Bone marrow (tissue), 2 donors: ENCODE data around the gene EPS8L3.
A peak's percentile ranks its signal among the peaks of the same experiment; 100 is the strongest.

Experiments
- DNase-seq, 2 donors: peaks; one replicate each; lab custom pipeline; 2025; lab: John Stamatoyannopoulos, UW

Gene EPS8L3

DNA sequence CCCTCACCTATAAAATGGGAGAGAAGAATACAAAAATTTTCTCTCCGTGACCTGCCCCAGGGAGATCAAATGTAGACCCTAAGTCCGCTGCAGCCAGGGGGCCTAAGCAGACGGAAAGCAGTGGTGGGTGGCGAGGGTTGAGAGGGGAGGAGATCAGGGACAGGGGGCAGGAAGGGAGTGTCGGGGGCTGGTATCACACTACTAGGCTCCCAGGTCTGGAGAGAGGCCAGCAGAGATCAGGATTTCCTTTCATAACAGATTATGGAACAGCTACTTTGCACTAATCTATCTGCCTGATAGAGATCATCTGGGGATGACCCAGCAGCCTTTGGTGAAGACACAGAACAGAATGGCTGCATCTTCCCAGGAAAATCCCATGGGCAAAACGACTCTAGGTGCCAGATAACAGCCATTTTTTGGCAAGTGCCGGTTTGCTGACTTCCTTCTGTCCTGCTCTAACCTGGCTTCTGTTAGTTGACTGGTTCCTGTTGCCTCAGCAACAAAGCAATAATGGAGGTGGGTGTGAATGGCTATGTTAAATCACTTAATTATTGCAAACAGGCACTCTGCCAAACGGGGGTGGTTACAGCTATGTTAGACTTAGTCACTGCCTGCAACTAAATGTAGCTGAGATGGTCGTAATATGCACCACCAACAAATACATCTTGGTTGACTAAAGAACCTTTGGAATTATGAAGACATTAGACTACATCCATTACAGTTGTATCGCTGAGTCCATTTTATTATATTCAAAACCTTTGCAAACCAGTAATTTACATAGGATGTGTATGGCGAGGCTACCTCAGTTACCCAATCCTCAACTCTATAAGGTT lies 30.0 kb upstream of the EPS8L3 start:
- peak in 1 of 2 donors; percentile 61 for DNase-seq

DNA sequence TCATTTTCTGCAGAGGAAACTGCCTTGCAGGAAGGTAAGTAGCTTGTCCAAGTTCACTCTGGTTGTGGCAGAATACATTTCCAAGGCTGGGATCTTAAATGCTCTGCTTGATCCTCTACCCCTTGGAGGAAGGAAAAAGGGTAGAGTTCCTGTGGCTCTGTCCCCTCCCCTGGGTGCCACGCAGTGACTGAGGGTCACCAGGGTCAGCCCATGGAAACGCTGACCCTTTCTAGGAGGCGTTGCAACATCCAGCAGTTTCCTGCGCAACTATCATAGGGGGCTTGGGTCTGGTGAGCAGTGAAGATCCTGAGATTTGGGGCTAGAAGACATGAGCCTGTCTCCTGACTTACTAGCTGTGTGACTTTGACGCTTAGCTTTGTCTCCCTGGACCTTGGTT lies 29.4 kb upstream of the EPS8L3 start:
- DNase-seq, result no peak

DNA sequence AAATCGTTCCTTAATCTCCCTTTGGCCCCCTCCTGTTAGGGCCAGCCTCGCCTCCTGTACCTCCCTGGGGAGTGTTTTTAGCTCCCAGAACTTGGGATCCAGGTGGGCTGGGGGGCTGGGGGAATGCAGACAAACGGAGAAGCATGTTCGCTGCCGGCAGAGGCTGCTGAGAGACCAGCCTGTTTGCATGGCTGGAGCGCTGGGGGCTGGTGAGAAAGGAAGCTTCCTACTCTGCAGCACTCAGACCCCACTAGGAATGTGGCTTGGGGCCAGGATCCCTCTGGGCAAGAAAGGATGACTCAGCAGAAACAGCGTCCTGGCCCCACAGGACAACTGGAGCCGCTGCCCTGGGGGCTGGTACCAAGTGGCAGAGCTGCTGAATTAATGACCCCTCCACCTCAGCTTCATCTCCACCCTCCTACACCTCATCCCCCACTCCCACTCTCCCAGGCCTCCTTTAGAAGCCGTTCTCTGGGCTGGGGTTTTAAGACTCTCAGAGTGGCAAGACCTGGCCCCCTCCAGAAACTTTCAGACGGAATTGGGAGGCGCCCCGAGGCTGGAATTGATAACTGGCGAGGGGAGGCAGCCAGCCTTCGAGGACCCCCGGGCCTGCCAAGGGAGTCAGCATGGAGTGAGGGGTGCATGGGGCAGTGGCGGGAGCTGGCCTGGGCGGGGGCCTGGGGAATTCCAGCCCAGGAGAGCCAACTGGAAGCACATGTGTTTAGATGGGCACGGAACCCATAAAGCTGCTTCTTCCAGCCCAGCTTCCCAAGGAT lies 28.5 kb upstream of the EPS8L3 start:
- DNase-seq, result no peak

DNA sequence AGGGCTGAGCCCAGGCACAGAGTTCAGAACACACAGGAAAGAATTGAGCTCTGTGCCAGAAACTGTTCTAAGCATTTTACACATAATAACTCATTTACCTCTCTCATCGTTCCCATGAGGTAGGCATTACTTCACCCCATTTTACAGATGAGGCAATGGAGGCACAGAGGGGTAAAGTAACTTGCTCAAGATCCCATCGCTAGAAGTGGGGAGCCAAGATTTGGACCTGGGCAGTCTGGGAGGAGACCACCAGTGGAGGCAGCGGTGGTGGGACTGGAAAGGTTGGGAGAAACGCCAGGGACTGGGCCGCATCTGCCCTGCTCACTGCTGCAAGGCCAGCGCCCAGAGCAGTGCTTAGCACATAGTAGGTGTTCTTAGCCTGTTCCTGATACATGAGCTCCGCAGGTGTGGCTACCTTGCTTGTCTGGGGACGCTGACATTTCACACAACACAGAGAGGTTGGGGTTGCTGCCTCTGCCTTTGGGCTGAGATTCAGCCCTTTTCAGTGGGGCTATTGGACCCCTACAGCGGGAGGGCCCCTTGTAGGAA lies 27.8 kb upstream of the EPS8L3 start:
- no peak for DNase-seq

DNA sequence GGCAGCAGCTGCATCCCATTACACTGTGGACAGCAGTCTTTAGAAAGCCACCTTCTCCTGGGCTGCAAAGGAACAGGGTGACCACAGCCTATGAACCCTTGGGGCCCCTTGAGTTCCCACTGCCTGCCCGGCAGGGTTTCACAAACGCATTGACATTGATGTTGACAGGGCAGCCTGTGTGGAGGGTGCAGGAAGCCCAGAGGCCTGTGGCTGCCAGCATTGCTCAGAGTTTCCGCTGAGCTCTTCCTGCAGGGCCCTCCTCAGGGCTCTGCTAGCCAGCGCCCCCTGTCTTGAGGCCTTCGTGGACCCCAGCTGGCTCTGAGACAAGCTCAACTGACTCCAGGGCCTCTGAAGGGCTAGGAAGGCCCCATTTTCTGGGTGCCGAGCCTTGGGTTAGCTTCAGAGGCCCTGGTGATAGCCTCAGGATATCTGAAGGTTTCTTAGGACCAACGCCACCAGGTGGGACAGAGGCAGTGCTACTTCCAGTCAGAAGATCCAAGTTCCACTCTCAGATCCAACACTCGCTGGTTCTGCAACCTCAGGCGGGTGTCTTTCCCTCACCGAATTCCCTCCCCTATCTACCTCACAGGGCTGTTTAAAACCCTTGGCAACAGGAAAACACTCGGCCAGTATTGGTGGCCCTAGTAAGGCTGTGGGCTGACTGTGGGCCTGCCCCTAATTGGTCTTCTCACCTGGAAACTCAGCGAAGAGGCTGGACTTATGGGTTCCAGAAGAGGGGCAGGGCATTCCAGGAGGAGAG lies 27.2 kb upstream of the EPS8L3 start:
- peak; percentile 46 to 91 for DNase-seq

DNA sequence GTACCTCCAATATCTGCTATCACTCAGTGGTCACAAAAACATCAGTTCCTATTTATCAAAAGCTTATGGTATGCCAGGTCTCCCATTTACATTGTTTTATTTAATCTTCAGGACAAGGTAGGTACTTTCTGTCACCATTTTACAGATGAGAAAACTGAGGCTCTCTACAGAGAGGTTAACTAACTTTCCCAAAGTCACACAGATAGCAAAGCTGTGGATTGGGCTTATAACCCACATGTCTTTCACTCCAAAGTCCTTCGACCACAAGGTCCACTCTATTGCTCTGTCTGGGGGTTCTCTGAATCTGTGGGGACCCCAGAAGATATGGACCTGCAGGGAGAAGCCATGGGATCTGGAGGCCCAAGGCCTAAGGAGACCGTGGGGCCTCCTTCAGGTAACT lies 26.6 kb upstream of the EPS8L3 start:
- DNase-seq, result no peak

DNA sequence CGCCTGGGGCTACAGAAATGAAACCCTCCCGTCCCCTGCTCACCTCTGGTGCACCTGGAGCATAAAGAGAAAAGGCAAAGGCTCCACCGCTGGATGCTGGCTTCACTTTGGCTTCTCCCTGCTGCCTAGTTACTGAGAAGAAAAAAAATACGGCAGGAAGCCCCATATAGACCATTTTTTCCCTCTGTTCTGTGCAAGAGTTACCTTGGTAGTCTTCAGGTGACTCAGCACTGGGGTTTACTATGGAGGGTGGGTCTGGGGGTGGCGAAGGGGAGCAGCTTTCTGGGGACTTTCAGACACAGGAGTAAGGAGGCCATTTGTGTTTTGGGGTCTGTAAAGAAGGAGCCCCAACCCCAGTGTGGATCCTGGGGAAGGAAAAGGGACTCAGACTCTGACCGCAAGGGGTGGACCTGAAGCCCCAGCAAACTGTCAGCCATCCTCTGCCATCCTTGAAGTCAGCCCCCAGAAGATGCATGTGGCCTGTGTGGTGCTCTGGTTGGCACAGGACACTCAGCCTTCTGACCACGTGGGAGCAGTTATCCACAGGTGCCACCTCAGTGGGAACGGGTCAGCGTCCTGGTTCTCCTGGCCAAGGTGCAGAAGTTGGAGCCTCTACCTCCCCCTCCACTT lies 25.9 kb upstream of the EPS8L3 start:
- no peak for DNase-seq

DNA sequence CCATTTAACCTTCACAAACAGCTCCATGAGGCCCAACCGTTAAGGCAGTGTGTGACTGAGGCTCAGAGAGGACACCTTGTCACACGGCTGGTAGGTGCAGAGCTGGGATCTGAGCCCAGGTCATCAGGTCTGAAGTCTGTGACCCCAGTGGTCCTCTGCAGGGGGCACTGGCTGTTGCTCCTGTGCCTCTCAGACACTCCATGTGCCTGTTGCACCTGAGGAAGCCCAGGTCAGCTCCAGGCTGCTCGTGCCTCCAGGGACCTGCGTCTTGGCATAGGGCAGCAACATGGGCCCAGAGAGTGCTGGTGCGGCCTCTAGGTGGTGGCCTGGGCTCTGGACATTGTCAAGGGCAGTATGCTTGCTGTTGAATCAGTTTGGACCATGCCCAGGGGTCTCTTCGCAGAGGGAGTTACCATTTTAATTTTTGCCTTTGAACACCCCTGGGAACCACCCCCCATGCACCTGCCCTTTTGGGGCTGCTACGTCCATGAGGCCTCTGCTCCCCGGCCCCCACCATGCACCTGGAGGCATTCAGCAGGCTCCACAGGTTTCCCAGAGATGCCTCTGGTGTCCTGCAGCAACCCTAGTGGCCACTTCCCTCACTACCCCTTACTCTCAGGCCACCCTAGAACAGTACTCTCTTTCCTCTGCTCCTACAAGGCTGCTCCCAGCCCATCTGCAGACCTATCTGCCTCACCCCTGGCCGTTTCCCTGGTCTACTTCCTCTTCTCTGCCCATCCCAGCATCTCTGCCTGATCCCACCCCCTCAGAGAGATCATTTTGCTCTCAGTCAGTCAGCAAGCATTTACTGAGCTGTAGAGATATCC lies 25.2 kb upstream of the EPS8L3 start:
- peak in 1 of 2 donors; percentile 32 for DNase-seq

DNA sequence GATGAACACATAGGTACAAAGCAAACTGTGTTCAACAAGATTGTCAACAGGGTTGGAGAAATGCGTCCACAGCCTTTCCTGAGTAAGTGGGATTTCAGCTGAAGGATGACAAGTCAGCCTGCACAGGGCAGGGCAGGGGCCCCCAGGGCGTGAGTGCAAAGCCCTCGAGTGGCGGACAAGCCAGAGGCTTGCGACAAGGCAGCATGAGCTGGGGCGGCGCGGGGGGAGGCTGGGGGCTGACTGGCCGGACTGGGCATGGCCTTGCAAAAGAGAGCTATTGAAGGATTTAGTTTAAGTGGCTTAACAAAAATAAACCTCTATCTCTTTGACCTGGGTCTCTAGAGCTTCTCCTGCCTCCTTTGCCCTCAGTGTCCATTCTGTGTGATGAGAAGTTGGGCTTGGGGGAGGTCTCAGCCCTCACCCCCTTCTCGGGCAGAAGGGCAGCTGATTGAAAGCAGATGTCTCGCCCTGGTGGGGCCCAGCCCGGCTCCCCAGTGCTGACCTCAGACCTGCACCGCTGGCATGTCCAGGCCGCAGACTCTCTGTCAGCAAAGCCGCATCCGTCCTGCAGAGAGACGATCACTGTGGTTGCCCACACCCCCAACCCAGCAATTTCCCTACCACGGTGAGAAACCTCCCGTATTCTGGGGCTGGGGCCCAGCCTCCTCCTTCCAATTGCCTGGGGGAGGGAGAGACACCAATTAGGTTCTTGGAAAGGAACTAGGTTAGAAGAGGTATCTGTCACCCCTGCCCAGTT lies 24.3 kb upstream of the EPS8L3 start:
- no peak for DNase-seq

DNA sequence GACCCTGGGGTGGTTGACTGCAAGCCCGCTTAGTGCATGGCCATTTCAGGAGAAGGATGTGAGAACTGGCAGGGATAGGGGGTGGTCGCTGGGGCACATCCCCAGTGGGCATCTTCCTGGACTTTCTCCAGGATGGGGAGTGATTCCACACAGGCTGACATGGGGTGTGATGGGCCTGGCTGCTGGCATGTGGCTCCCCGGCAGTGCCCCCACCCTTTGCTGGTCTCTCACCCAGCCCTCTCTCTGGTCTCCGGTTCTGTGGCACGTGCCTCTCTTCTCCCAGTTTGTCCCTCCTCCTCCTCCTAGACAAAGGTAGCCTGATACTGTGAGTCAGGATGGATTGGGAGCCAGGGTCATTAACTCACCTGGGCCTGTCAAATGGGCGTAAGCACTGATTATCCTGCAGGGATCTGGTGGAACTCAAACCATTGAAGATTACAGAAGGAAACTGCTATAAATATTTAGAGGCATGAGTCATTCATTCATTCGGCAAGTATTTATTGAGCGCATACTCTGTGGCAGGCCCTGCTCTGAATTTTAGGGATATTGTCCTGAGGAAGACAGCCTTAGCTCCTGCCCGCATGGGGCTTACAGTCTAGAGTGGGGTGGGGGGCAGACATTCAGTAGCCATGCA lies 23.6 kb upstream of the EPS8L3 start:
- DNase-seq, result no peak

DNA sequence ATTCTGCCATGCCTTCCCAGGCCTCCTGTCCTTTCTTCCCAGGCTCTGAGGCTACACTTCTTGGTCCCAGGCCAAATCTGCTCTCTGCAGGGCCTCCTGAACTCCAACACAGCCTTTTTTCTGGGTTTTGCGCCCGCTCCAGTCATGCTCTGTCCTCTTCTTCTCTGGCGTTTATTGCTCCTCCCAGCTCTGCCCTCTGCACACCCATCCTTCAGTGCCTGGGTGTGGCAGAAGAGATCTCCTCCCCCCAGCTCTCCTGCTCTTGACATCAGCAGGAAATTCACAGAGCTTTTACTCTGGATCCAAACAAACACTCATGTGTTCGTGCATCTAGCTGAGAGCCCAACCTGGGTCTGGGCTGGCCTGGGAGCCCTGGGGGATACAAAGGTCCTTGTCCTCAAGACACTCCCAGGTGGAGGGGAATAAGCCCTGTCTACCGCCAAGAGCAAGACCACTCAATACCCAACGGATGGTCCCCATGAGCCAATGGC lies 22.9 kb upstream of the EPS8L3 start:
- no peak for DNase-seq

DNA sequence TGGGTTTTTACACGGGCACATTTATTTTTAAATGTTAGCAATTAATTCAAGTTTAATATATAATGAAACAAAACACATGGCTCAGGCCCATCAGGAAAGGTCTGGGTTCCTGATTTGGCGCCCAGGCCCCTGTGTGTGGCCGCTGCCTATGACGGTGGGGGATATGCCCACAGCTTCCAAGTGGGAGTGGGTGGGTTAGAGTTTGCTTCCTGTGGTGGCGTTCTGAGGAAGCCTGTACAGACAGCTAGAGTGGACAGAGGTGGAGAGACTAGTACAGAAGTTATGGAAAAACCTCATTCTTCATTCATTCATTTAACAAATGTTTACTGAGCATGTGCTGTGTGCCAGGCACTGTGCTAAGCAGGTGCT lies 22.4 kb upstream of the EPS8L3 start:
- DNase-seq, result no peak

DNA sequence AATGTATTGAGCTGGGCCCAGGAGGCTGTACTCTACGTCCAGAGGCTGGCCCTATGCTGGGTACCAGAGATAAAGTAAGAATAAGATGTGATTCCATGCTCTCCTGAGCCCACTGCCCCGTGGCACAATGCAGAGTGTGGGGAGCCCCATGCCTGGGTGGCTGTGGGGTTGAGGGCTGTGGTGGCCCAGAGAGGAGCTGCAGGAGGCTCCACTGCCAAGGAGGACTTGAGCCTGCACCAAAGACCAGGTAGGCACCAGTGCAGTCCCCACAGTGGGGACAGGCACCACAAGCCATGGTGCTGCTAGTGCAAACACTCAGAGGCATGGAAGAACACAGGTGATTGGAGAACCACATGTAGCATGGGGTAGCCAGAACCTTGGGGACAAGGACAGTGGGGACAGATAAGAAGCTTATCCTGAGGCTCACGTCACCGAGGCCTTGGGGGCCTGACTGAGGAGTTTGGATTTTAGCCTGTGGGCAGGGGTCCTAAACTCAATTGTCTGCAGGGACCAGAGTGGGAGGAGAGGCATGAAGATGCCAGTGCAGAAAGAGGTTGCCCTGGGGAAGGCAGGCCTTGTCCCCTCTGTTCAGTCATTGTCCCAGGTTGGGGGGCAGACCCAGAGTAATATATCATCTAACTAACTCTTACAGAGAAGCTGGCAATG lies 21.9 kb upstream of the EPS8L3 start:
- DNase-seq, result no peak

DNA sequence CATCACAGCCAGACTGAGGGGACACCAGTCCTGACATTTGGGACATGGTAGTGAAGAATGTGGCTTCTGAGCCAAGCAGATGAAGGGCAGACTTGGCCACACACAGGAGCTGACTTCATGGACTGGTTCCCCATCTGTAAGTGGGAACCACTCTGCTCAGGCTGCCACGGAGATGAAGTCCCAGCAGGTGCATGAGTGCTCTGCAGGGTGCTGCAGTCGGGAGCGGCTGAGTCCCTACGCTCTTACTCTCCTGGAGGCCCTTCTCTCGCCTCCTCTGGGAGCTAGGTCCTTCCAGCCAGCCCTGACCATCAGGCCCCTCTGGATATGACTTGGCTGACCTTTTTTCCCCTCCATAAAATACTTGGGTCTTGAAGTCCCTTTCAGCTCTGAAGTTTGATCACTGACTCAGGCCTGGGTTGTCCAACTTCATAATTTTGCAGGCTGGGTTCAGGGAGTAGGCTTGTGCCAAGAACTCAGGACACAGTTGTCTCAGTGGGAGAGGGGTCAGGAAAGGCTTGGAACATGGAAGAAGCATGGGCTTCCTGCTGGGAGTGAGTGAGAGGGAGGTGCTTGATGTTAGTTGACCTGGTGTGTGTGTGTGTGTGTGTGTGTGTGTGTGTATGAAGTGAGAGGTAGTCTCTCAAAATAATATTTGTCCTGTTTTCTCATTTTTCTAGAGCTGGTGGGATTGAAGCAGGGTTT lies 21.0 kb upstream of the EPS8L3 start:
- no peak for DNase-seq

DNA sequence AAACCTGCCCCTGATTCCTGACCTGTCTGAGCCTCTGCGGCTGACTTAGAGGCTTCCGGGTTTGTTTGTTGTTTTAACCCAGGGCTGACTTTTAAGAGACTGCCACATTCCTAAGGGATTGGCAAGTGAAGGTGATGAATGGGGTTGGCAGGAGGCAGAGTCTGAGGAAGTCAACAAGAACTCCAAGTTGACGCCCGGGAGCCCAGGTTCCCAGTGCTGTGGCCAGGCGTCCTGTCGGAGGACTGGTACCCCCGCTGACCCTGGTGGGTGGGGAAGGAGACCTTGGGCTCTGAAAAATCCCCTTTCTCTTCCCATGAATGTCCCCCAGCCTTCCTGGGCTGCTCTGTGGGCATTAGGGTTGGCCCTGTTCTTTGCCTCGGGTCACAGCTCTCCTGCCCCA lies 19.7 kb upstream of the EPS8L3 start:
- DNase-seq, result no peak

DNA sequence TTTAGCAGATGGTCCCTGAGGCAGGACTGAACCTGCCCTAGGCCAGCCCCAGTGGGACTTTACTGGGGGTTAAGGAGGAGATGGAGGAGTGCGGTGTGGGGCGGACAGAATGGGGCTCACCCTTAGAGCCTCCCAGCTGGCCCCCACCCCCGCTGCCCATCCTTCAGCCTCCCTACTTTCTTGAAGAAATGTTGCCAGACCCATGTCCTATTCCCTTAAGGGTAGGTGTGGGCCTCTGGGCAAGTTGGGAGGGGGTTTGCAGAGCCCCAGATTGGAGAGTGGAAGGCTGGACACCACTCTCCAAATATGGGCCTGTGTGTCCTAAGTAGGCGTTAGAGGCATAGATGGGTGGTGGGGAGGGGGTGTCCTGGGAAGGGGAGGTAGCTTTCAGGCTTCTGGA lies 19.2 kb upstream of the EPS8L3 start:
- no peak for DNase-seq

DNA sequence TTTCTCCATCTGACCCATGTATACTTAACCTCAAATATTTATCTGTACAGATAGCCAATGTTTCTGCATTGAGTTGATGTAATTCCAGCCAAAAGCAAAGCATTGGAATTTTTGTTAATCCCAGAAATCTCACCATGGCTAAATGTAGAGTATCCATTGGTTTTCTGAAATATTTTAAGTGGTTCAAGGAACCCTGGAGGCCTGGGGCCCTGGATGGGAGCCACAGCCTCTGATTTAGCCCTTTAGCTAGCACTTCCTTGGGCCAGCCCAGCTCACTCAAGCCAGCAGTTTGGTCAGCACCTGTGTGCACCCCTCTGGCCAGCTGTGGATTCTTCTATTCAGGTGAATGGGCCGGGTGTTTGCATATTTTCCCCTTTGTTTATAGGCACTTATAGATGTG lies 18.8 kb upstream of the EPS8L3 start:
- no peak for DNase-seq

DNA sequence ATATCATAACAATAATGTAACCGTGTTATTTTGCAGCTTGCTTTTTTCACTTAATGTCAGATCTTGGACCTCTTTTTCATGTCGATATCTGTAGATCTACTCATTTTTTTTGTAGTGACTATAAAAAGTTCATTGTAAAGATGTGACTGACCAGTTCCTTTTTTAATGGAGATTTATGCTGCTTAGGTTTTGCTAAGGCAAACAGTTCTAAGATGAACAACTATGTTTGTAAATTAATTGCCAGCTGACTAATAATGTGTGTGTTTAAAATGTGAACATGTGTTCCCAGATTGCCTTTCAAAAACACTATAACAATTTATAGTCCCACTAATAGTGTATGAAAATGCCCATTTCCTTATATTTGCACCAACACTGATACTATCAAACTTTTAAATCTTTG lies 18.1 kb upstream of the EPS8L3 start:
- no peak for DNase-seq

DNA sequence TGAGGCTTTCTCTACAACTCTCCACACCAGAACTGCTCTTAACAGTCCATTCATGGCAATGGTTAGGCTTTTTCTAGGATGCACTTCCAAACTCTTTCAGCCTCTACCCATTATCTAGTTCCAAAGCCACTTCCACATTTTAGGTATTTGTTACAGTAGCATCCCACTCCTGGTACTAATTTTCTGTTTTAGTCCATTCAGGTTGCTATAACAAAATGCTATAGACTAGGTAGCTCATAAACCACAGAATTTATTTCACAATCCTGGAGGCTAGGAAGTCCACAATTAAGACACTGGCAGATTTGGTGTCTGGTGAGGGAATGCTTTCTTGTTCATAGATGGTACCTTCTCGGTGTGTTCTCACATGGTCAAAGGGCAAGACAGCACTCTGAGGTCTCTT lies 17.3 kb upstream of the EPS8L3 start:
- DNase-seq, result no peak
